Measurements from ENCODE around the gene INPP5J.
A peak's percentile ranks its signal among the peaks of the same experiment; 100 is the strongest.
"Not testable (repeated sequence)": the region's sequence is repeated elsewhere in the genome, so short reads cannot be mapped to it uniquely, and the experiment has no call there.

Gene INPP5J

DNA sequence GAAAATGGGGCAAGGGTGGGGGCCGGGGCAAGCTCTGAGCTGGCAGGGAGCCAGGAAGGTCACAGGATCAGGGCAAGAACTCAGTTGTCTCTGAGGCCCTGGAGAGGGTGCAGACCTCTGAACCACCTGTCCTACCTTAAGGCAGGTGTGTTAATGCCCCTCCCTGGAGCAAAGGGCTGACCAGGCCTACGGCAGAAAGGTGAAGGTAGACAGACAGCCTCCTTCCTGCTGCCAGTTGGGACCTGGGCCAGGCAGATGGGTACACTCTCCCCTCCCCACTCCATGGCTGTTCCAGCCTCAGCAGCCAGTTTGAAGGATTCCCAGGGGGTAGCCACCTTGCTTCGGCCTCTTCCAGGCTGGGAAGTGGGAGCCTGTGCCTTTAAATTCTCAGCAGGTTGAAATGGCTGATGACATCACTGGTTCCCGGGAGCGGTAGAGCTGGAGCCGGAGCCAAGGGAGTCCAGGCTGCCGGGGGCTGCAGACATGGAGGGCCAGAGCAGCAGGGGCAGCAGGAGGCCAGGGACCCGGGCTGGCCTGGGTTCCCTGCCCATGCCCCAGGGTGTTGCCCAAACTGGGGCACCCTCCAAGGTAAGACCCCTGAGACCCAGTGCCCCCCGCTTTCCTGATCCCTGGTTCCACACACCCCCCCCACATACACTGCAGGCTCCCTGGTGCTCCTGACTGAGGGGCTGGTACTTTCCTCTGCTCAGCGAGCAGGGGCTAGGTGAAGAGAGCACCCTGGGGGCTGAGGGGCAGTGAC, at the start of gene INPP5J:
Gene INPP5J (plus strand): TSS at position 435 of the 760 bp plus-strand sequence. CDS start 49 bp downstream, at position 484.
- H3K4me1 Mint-ChIP-seq (ENCODE audit: low read depth): no peaks in the 10 kb centered on the region
- H3K9me3 Mint-ChIP-seq (ENCODE audit: low read depth): no peaks in the 10 kb centered on the region
- H3K27me3 Mint-ChIP-seq: no peaks in the 10 kb centered on the region
- H3K27ac Mint-ChIP-seq: no peak within 1 kb of the TSS
- no peaks in the 10 kb centered on the region for H3K36me3 Mint-ChIP-seq
- H3K4me3 Mint-ChIP-seq: no peak within 1 kb of the TSS

DNA sequence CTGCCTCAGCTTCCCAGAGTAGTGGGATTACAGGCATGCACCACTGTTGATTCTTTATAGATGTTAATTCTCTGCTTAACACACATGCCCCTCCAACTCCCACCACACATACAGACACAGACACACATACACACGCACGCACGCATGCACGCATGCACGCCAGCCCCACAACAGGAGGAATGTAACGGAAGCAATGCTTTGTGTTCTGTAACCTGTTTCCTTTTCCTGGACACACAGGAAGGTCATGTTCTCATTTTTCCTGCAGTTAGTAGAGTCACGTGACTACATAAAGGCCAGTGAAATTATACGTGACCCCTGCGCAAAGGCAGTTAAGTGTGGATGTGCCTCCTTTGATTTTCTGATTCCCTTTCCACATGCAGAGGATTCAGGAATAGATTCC, 49.6 kb upstream of the INPP5J start:
- not testable (repeated sequence) for H3K9me3 Mint-ChIP-seq (ENCODE audit: low read depth); H3K4me3 Mint-ChIP-seq; H3K27ac Mint-ChIP-seq; H3K36me3 Mint-ChIP-seq; H3K4me1 Mint-ChIP-seq (ENCODE audit: low read depth); H3K27me3 Mint-ChIP-seq

DNA sequence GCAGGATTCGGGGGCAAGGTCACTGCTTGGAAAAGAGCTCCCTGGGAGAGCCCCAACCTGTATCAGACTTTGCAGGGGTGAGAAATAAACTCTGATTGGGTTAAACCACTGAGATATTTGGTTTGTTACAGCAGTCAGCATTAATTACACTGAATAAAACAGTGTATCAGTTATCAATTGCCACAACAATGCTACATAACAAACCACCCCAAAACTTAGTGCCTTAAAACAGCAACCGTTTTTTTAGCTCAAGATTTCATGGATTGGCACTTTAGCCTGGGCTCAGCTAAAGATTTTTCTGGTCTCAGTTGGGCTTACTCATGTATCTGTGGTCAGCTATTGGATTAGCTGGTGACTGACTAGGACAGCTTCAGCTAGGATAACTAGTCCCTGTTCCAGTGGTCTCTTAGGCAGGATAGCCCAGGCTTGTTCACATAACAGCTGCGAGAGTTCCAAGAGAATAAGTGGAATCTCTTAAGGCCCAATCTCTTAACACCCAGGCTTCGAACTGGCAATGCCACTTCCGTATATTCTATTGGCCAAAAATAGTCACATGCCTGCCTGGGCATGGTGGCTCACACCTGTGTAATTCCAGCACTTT, 49.1 kb upstream of the INPP5J start:
- H3K27me3 Mint-ChIP-seq; H3K4me1 Mint-ChIP-seq (ENCODE audit: low read depth); H3K36me3 Mint-ChIP-seq; H3K27ac Mint-ChIP-seq; H3K4me3 Mint-ChIP-seq; H3K9me3 Mint-ChIP-seq (ENCODE audit: low read depth): not testable (repeated sequence)

DNA sequence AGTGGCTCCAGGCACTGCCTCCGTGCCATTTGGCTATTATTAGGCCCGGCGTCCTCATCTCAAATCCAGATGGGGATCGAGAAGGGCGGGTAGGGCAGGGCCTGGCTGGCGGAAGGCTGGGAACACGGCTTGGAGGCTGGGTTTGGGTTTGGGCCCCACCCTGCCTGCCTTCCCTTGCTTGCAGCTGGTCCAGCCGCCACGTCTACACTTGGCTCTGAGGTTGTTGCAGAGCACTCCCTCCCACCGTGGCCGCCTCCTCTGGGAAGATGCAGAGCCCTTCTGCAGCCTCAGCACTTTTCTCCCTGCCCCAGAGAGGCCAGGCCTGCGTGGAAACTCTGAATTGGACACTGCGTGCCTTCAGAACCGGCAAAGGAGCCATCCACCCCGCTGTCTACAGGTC, 46.8 kb upstream of the INPP5J start:
- Mint-ChIP-seq H3K27ac (no peak overlapping the region), H3K9me3 (ENCODE audit: low read depth) (no peaks in the 10 kb centered on the region), H3K27me3 (no peaks in the 10 kb centered on the region), H3K36me3 (no peaks in the 10 kb centered on the region), H3K4me3 (no peak overlapping the region), H3K4me1 (ENCODE audit: low read depth) (peaks cover 4% of the 10 kb centered on the region)

GRCh38 chr22:31077681-31078080, 45.1 kb upstream of the INPP5J start:
- no peak overlapping the region for H3K27ac Mint-ChIP-seq

DNA sequence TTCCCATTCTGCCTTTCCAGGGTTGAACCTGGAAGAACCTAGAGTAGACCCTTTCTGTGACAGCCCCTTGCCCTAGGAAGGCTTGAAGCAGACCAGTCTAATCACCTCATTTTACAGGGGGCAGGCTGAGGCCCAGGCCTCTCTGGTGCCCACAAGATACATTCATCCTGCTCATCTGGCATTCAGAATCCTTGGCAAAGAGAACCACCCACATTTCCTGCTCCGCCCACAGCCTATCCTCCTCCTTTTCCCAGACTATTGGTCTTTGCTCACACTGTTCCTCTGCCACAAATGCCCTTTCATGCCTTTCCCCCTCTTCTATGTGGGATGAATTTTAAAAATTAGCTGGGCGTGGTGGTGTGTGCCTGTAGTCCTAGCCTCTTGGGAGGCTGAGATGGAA, 44.4 kb upstream of the INPP5J start:
- not testable (repeated sequence) for H3K27ac Mint-ChIP-seq

More at GRCh38 chr22:31077681-31078080, 45.1 kb upstream of the INPP5J start:
- Mint-ChIP-seq H3K4me3 (no peak overlapping the region), H3K9me3 (ENCODE audit: low read depth) (no peaks in the 10 kb centered on the region), H3K36me3 (no peaks in the 10 kb centered on the region), H3K27me3 (no peaks in the 10 kb centered on the region), H3K4me1 (ENCODE audit: low read depth) (peaks cover 16% of the 10 kb centered on the region)

DNA sequence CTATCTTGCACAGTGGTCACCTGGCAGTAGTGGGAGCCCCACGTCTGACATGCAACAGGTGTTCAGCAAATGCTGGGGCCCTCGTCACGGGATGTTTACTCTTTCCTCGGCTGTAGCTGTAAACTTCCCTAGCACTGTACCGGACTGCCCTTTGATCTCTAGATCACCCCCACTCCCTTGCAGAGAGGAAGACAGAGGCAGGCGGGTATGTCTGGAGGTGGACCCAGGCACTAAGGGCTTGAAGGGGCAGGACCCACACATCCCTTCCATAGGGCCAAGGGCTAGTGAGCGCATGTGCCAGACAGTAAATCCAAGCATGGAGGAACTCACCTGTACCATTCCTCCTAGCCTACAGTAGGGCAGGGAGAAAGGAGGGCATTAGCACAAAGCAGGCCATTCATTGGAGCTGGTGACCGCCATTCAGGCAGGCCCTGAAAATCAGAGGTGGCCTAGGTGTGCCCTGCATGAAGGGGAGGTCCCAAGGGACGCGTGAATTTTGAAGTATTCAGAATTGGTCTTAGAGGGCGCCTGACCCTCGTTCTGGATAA, 43.6 kb upstream of the INPP5J start:
- no peaks in the 10 kb centered on the region for H3K9me3 Mint-ChIP-seq (ENCODE audit: low read depth)
- H3K27ac Mint-ChIP-seq: no peak overlapping the region
- H3K4me3 Mint-ChIP-seq: peak overlapping the region; percentile 35
- H3K27me3 Mint-ChIP-seq: no peaks in the 10 kb centered on the region
- H3K4me1 Mint-ChIP-seq (ENCODE audit: low read depth): peaks cover 30% of the 10 kb centered on the region
- H3K36me3 Mint-ChIP-seq: no peaks in the 10 kb centered on the region

More for the DNA sequence above, 44.4 kb upstream of the INPP5J start:
- not testable (repeated sequence) for H3K9me3 Mint-ChIP-seq (ENCODE audit: low read depth); H3K36me3 Mint-ChIP-seq; H3K4me3 Mint-ChIP-seq; H3K27me3 Mint-ChIP-seq
- peaks cover 22% of the 10 kb centered on the region for H3K4me1 Mint-ChIP-seq (ENCODE audit: low read depth)

DNA sequence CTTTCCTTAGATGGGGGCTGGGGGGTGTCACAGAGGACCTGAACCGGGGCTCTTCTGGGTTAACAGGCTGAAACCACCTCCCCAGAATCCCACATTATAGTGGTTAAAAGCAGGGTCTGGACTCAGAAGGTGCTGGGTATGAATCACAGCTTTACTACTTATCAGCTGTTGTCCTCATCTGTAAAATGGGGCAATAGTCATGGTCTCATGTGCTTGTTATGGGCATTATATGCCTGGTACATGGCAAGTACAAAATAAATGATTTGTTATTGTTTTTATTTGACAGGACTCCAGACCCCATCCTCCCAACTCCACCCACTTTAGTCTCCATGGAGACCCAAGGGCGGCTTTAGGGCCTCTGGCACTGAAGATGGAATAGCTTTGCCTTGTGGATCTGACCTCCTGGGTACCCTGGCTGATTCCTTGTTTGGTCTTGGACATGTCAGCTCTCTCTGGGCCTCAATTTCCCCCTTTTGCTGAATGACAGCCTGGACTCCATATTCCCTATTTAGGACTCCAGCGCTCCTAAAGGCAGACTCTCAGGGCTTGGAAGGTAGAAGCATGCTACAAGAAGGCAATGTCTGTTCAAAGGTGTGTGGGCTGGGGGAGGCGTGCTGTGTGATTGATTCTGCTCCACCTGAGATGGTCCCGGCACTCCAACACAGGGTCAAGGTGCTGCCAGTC, 42.5 kb upstream of the INPP5J start:
- Mint-ChIP-seq H3K27me3 (no peaks in the 10 kb centered on the region), H3K9me3 (ENCODE audit: low read depth) (no peaks in the 10 kb centered on the region), H3K36me3 (no peaks in the 10 kb centered on the region), H3K4me1 (ENCODE audit: low read depth) (peaks cover 34% of the 10 kb centered on the region), H3K27ac (no peak overlapping the region), H3K4me3 (peak overlapping the region; percentile 94)

DNA sequence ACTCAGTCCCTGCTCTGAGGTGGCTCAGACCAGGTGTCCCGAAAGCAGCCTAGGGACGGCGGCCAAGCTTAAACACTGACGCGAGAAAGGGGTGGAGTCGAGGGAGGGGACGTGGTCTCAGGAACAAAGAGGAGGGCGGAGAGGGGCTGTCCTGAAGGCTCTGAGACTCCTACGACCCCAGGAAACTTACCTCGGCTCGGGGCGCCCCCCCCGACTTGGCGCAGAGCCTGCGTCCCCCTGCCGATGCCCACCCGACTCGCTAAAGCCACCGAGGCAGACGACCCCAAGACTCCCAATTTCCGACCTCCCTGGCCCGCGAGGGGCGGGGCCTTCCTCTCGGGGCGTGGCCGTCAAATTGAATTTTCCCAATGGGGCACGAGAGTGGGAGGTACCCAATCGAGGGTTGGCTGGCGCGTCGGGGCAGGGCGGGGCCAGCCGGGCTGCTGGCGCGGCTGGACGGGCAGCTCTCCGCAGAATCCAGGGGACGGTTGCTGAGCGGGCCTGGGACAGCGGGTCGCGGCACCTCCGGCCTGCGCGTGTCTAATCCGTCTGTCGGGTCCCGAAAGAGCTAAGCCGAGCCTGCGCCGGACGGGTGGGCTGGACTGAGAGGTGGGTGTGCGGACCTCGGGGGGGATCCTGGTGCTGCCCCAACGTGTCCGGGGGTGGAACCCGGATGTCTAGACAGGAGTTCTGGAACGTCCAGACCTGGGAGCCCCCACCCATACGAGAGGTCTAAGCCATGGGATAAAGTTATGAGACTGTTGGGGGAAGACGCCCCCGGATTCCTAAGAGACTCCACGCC, 41.7 kb upstream of the INPP5J start, which contains the start of gene SMTN:
Gene SMTN (plus strand): TSS at position 471 of the 802 bp plus-strand sequence. CDS start 1,941 bp downstream, outside the sequence.
- H3K4me3 Mint-ChIP-seq: peak within 1 kb of the TSS; percentile 94
- H3K4me1 Mint-ChIP-seq (ENCODE audit: low read depth): peaks cover 34% of the 10 kb centered on the region
- H3K9me3 Mint-ChIP-seq (ENCODE audit: low read depth): no peaks in the 10 kb centered on the region
- H3K36me3 Mint-ChIP-seq: no peaks in the 10 kb centered on the region
- no peaks in the 10 kb centered on the region for H3K27me3 Mint-ChIP-seq
- peak within 1 kb of the TSS; percentile 34 for H3K27ac Mint-ChIP-seq

GRCh38 chr22:31081963-31082605, 40.7 kb upstream of the INPP5J start:
- Mint-ChIP-seq H3K4me1 (ENCODE audit: low read depth) (peaks cover 34% of the 10 kb centered on the region), H3K27ac (peak overlapping the region; percentile 34), H3K36me3 (no peaks in the 10 kb centered on the region), H3K4me3 (peak overlapping the region; percentile 94), H3K27me3 (no peaks in the 10 kb centered on the region), H3K9me3 (ENCODE audit: low read depth) (no peaks in the 10 kb centered on the region)

DNA sequence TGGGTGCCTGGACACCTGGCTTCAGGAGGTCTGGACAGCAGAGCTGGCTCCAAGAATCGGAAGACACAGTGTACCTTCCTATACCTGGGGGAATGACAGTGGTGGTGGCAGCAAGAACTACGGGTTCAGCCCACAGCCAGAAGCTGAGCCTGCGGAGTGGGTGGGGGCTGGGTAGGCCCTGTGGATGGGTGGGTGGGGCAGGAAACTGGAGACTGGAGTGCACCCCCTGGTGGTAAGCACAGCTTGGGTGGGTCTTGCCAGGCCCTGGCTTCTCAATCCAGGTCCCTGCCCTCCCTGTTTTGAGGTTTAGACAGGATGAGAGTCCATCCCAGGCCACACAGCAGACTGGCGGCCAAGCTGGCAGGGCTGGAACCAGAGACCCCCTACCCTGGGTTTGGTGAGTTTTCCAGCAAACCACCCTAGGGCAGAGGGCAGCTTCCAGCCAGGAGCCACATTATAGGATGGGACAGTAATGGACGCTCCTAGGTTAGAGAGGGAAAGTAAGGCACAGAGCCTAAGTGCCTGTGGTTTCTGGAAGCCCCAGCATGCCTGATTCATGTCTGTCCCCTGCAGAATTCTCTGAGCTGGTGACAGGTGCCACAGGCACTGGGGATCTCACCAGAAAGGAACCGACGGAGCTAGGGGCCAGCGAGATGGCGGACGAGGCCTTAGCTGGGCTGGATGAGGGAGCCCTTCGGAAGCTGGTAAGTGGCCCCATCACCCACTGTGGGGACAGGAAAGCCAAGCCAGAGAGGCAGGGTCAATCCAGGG, 40.0 kb upstream of the INPP5J start:
- H3K4me1 Mint-ChIP-seq (ENCODE audit: low read depth): peaks cover 34% of the 10 kb centered on the region
- peak overlapping the region; percentile 28 for H3K27ac Mint-ChIP-seq
- no peaks in the 10 kb centered on the region for H3K36me3 Mint-ChIP-seq

GRCh38 chr22:31083377-31083768, 39.4 kb upstream of the INPP5J start:
- no peaks in the 10 kb centered on the region for H3K9me3 Mint-ChIP-seq (ENCODE audit: low read depth)
- H3K36me3 Mint-ChIP-seq: no peaks in the 10 kb centered on the region
- H3K4me3 Mint-ChIP-seq: peak overlapping the region; percentile 94
- no peaks in the 10 kb centered on the region for H3K27me3 Mint-ChIP-seq
- peak overlapping the region; percentile 28 for H3K27ac Mint-ChIP-seq
- peaks cover 34% of the 10 kb centered on the region for H3K4me1 Mint-ChIP-seq (ENCODE audit: low read depth)

More for the DNA sequence above, 40.0 kb upstream of the INPP5J start:
- Mint-ChIP-seq H3K9me3 (ENCODE audit: low read depth) (no peaks in the 10 kb centered on the region), H3K4me3 (peak overlapping the region; percentile 94), H3K27me3 (no peaks in the 10 kb centered on the region)

DNA sequence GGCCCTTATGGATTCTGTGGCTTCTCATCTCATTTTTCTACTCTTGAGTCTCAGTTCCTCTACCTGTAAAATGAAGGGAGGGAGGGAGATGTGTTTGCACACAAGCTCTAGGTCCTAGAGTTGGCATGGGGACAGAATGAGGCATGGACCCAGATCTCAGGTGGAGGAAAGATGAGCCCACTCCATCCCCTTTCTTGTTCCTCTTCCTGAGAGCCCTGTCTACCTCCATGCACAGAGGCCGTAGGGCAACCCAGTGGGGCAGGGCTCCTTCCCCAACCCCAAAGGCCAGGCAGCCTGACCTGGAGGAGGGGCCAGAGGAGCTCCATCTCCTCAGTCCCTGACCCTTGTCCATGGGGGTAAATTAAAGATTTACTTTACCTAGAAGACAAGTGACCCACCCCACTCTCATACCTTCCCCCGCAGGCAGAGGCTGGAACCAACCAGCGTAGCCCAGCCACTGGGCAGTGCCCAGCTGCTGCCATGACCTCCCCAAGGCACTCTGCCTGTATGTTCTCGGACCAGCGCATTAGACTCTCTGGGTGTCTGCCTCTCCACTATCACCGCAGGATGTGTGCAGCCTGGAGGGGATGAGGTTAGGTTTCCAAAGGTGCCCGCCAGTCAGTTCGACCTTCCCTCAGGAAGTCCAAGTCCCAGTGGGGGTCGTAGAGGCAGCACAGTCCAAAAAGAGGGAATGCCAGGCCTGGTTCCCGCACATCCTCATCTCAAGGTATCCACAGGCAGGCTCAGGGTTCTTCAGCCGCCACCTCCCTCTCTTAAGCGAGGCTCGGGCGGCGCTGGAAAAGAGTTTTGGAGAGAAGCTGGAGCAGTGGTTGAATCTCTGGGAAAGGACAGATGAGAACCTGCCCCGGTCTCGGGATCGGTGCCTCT, 38.6 kb upstream of the INPP5J start:
- Mint-ChIP-seq H3K27me3 (no peaks in the 10 kb centered on the region), H3K9me3 (ENCODE audit: low read depth) (no peaks in the 10 kb centered on the region), H3K36me3 (no peaks in the 10 kb centered on the region), H3K4me3 (peak overlapping the region; percentile 94), H3K4me1 (ENCODE audit: low read depth) (peaks cover 34% of the 10 kb centered on the region), H3K27ac (peak overlapping the region; percentile 83)

All from activated naive CD8-positive, alpha-beta T cell (primary cell).